ENCODE measurements around the gene RPS26. TPM values are rescaled to one million over a fixed set of nuclear protein-coding genes. Genes with fewer than 3 reads are reported as not detected.
A peak's percentile ranks its signal among the peaks of the same experiment; 100 is the strongest.

RPS26 gene
- total and polyA plus RNA-seq, 2 of the 13 experiments (the other 11 are each of a cell fraction or from before 2014, with no cell fraction given): 150 to 421 TPM

DNA sequence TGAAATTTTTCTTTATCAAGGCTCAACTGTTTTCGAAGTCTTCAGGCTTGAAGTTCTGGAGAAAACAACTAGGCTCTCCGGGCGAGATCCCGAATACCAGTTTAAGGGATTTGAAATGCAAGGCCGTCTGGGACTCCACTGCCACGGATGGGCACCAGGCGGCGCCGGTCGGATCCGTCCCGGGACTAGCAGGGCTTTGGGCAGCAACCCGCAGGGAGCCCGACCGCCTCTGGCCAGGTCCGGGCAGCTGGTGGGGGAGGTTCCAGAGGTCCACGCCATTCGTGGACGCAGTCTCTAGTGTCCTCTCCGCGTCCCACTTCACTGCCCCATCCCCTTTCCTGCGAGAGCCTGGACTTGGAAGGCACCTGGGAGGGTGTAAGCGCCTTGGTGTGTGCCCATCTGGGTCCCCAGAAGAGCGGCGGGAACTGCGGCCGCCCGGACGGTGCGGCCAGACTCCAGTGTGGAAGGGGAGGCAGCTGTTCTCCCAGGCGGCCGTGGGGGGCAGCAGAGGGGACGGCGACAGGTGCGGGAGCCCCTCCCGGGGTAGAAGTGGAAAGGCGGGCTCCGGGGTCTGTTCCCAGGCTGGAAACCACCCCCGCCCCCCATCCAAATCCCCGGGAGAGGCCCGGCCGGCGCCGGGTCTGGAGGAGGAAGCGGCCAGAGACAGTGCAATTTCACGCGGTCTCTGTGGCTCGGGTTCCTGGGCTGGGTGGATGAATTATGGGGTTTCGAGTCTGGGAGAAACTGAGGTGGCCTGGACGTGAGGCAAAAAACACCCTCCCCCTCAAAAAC lies 37.4 kb downstream of the RPS26 start (continued):
- TF ChIP-seq, protein P1, sequence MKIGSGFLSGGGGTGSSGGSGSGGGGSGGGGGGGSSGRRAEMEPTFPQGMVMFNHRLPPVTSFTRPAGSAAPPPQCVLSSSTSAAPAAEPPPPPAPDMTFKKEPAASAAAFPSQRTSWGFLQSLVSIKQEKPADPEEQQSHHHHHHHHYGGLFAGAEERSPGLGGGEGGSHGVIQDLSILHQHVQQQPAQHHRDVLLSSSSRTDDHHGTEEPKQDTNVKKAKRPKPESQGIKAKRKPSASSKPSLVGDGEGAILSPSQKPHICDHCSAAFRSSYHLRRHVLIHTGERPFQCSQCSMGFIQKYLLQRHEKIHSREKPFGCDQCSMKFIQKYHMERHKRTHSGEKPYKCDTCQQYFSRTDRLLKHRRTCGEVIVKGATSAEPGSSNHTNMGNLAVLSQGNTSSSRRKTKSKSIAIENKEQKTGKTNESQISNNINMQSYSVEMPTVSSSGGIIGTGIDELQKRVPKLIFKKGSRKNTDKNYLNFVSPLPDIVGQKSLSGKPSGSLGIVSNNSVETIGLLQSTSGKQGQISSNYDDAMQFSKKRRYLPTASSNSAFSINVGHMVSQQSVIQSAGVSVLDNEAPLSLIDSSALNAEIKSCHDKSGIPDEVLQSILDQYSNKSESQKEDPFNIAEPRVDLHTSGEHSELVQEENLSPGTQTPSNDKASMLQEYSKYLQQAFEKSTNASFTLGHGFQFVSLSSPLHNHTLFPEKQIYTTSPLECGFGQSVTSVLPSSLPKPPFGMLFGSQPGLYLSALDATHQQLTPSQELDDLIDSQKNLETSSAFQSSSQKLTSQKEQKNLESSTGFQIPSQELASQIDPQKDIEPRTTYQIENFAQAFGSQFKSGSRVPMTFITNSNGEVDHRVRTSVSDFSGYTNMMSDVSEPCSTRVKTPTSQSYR (CRISPR knock-in tag; IDR thresholded peaks at IDR 0.05; ENCODE audit: borderline replicate concordance): peak; percentile 33; the same call in 1 of the 2 replicates
- TF ChIP-seq, protein P2, sequence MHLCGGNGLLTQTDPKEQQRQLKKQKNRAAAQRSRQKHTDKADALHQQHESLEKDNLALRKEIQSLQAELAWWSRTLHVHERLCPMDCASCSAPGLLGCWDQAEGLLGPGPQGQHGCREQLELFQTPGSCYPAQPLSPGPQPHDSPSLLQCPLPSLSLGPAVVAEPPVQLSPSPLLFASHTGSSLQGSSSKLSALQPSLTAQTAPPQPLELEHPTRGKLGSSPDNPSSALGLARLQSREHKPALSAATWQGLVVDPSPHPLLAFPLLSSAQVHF (CRISPR knock-in tag; IDR thresholded peaks at IDR 0.05): no peak
- TF ChIP-seq TRIM24 (CRISPR knock-in tag; IDR thresholded peaks at IDR 0.05) (no peak), KDM5A (IDR thresholded peaks at IDR 0.05; ENCODE audit: borderline replicate concordance, low read length) (no peak), PHB2 (IDR thresholded peaks at IDR 0.05; ENCODE audit: partially characterized antibody) (no peak), ZNF879 (CRISPR knock-in tag; IDR thresholded peaks at IDR 0.05) (no peak), RELA (CRISPR knock-in tag; IDR thresholded peaks at IDR 0.05) (no peak; the same call in 1 of the 2 replicates), YY1 (IDR thresholded peaks at IDR 0.05; ENCODE audit: insufficient read depth, insufficient replicate concordance, low read depth, low read length) (peak; percentile 52), NCOA1 (CRISPR knock-in tag; IDR thresholded peaks at IDR 0.05) (no peak), ZNF850 (CRISPR knock-in tag; conservative IDR thresholded peaks at IDR 0.05) (peak; percentile 76; the same call in 1 of the 2 replicates), ZNF432 (CRISPR knock-in tag; IDR thresholded peaks at IDR 0.05; ENCODE audit: borderline replicate concordance) (no peak), ZBTB7A (CRISPR knock-in tag; IDR thresholded peaks at IDR 0.05) (no peak), SRSF9 (IDR thresholded peaks at IDR 0.05; ENCODE audit: borderline replicate concordance, insufficient read depth, low read depth, low read length, poor library complexity, severe bottlenecking) (no peak), ZNF350 (CRISPR knock-in tag; IDR thresholded peaks at IDR 0.05; ENCODE audit: borderline replicate concordance, low read depth) (peak; percentile 82), CEBPG (CRISPR knock-in tag; IDR thresholded peaks at IDR 0.05) (no peak; the same call in 1 of the 2 replicates), KLF15 (CRISPR knock-in tag; IDR thresholded peaks at IDR 0.05; ENCODE audit: borderline replicate concordance) (peak; percentile 72; the same call in 1 of the 2 replicates), NCOA5 (CRISPR knock-in tag; IDR thresholded peaks at IDR 0.05) (no peak)
- TF ChIP-seq, protein P3, sequence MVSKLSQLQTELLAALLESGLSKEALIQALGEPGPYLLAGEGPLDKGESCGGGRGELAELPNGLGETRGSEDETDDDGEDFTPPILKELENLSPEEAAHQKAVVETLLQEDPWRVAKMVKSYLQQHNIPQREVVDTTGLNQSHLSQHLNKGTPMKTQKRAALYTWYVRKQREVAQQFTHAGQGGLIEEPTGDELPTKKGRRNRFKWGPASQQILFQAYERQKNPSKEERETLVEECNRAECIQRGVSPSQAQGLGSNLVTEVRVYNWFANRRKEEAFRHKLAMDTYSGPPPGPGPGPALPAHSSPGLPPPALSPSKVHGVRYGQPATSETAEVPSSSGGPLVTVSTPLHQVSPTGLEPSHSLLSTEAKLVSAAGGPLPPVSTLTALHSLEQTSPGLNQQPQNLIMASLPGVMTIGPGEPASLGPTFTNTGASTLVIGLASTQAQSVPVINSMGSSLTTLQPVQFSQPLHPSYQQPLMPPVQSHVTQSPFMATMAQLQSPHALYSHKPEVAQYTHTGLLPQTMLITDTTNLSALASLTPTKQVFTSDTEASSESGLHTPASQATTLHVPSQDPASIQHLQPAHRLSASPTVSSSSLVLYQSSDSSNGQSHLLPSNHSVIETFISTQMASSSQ (IDR thresholded peaks at IDR 0.05; ENCODE audit: low read depth): no peak
- TF ChIP-seq, protein P3 (CRISPR knock-in tag; IDR thresholded peaks at IDR 0.05; ENCODE audit: borderline replicate concordance): no peak
- TF ChIP-seq, protein P4, sequence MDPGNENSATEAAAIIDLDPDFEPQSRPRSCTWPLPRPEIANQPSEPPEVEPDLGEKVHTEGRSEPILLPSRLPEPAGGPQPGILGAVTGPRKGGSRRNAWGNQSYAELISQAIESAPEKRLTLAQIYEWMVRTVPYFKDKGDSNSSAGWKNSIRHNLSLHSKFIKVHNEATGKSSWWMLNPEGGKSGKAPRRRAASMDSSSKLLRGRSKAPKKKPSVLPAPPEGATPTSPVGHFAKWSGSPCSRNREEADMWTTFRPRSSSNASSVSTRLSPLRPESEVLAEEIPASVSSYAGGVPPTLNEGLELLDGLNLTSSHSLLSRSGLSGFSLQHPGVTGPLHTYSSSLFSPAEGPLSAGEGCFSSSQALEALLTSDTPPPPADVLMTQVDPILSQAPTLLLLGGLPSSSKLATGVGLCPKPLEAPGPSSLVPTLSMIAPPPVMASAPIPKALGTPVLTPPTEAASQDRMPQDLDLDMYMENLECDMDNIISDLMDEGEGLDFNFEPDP (CRISPR knock-in tag; conservative IDR thresholded peaks at IDR 0.05): no peak
